HG02588 (cell line): ENCODE measurements around the gene ARID1B.
A peak's percentile ranks its signal among the peaks of the same experiment; 100 is the strongest.

ENCODE experiments used
- ATAC-seq: cut with Tn5 transposase; IDR thresholded peaks from one replicate; pipeline ENCODE4 v1.9.1; 2021; ENCODE audit warnings: mild to moderate bottlenecking, moderate library complexity; ENCODE audit not compliant: unreplicated experiment

Gene ARID1B

DNA sequence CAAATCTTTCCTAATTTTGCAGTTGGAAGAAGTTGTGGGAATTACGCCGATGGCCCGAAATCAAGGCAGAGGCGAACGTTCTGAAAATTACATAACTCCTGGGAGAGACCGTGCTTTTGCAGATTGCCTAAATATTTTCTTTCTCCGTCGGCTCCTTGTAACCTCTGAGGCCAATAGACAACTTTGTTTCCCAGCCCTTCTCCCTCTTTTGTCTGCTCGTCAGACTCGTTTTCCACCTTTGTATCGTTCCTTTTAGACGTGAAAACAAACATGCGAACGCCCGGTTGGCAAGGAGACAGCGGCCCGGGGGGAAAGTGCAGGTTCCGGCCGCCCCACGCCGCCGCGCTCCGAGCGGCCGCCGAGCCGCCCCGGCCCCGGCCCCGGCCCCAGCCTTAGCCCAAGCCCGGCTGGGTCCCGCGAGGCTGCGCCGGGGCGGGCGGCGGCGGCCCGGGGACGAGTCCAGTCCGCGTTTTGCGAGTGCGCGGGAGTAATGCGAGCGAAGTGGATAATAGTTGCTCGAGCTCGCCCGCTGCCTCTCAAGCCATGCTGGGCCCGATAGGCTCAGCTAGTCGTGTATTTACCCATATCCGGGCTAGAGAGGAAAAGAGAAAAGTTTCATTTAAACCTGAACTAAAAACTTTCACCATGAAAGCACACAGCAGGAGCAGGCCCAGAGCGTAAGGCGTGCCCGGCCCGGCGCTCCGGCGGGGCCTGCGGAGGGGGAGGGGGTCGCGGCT, at the start of gene ARID1B:
TSS of gene ARID1B (plus strand) at position 539 of the 737 bp plus-strand sequence. CDS start 303 bp downstream, outside the sequence.
- peak; percentile 48 for ATAC-seq

GRCh38 chr6:156727715-156728385, 49.3 kb upstream of the ARID1B start:
- no peak for ATAC-seq

GRCh38 chr6:156729248-156729647, 47.9 kb upstream of the ARID1B start:
- ATAC-seq = no peak

GRCh38 chr6:156731396-156731795, 45.8 kb upstream of the ARID1B start:
- no peak for ATAC-seq

DNA sequence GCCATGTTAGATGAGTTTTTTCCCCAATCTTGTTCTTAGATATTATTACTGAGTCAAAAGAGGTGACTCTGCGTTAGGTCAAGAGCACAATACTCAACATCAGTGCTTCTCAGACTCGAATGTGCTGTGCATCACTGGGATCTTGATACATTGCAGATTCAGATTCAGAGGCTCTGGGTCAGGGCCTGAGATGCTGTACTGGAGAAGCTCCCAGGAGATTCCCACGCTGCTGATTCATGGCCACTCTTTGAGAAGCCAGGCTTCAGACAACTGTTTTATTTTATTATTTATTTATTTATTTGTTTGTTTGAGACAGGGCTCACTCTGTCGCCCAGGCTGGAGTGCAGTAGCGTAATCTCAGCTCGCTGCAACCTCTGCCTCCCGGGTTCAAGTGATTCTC, 41.4 kb upstream of the ARID1B start:
- no peak for ATAC-seq

DNA sequence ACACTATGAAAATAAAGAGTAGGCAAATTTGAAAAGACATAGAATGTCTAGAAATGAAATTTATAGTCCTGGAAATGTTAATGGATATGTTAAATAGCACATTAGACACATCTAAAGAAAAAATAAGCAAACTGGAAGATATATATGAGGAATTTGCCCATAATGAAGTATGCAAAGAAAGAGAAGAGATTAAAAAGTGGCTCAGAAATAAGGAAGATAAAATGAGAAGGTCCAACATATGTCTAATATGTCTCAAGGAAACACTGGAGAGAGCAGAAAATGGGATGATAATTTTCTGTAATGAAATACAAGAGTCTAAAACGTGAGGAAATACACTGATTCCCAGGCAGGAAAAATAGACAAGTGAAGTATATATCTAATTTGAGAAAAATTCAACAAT, 36.6 kb upstream of the ARID1B start:
- ATAC-seq = no peak

DNA sequence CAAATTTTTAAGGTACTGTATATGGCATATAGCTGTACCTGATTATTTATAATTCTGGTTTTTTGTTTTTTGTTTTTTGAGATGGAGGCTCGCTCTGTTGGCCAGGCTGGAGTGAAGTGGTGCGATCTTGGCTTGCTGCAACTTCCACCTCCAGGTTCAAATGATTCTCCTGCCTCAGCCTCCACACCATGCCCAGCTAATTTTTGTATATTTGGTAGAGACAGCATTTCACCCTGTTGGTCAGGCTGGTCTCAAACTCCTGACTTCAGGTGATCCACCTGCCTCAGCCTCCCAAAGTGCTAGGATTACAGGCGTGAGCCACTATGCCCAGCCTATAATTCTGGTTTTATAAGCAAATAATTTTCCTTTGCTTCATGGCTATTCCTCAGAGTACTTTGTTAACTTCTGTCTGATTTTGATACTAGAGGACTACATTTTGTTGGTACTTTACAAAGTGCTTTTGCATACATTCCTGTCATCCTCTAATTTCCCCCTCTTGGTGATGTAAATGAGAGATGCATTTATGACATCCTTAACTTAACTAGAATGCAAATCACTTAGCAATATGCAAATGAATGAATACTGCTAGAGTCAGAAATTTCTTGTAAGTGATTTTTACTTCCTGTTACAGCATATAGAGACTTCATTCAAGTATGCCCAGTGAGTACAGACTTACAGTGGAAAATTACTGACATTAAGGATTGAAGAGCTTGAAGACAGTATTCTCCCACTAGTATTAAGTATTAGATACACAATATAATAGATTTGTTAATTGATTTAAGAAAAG, 35.7 kb upstream of the ARID1B start:
- ATAC-seq = no peak

- ATAC-seq = no peak
These were observed 29.5 kb upstream of the ARID1B start for GRCh38 chr6:156747715-156748114.

DNA sequence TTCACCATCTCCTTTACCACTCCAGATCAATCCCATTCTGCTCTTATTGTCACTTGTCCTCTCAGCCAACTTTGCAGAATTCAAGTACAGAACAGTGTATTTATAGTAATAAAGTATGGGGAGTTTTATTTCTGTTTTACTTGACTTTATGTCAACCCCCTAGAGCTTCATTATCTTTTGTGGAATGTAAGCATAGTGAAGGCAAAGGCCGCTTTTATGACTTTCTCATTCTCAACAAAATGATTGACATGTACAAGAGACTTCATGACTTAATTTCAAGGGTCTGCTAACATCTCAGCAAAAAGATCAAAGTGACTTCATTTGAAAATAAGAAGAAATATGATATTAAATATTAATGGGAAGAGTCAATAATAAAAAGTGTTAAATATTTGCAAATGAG, 28.7 kb upstream of the ARID1B start:
- no peak for ATAC-seq

- ATAC-seq = no peak
These were observed 24.4 kb upstream of the ARID1B start for GRCh38 chr6:156752666-156753301.

DNA sequence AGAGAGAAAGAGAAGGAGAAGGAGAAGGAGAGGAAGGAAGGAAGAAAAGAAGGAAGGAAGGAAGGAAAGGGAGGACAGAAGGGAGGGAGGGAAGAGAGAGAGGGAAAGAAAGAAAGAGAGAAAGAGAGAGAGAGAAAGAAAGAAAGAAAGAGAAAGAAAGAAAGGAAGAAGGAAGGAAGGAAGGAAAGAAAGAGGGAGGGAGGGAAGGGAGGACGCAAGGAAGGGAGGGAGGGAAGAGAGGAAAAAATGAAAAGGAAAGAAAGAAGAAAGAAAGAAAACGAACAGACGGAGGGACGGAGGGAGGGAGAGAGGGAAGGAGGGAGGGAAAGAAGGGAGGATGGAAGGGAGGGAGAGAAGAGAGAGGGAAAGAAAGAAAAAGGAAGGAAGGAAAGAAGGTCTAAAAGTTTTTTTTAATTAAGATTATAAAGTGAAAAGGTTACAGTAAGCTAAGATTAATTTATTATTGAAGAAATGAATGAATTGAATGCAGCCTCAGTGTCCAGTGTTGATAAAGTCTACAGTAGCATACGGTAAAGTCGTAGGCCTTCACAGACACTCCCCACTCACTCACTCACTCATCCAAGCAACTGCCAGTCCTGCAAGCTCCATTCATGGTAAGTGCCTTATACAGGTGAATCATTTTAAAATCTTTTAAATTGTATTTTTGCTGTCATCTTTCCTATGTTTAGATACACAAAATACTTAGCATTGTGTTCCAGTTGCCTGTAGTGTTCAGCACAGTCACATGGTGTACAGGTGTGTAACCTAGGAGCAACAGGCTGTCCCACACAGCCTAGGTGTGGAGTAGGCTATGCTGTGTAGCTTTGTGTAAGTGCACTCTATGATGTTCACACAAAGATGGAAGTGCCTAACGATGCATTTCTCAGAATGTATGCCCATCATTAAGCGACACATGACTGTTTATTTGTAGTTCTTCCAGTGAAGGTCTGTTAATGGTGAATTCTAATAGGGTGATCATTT, 20.3 kb upstream of the ARID1B start:
- no peak for ATAC-seq

DNA sequence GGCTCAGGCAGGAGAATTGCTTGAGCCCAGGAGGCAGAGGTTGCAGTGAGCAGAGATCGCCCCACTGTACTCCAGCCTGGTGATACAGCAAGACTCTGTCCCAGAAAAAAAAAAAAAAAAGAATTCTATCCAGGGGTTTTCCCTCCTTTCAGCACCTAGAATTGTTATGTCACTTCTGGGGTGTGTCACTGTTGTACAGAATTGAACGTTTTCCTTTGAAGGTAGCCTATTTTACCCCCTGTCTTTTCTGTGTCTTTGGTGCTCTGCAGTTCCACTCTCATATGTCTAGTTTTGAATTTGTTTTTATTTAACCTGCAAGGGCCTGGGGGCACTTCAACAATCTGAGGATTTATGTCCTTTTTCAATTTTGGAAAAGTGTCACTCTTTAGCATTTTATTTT, 19.3 kb upstream of the ARID1B start:
- no peak for ATAC-seq

DNA sequence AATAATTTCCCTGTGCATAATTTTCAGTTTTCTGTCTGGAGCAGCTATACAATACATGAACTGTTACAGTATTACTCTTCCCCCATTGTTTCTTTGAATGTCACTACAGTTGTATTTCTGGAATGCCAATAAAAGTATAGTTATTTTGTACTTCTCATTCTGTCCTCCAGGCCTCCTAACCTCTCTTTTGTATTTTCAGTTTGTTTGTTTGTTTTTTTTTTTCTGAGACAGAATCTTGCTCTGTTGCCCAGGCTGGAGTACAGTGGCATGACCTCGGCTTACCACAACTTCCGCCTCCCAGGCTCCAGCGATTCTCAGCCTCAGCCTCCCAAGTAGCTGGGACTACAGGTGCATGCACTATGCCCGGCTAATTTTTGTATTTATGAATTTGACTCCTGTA, 16.8 kb upstream of the ARID1B start:
- no peak for ATAC-seq

DNA sequence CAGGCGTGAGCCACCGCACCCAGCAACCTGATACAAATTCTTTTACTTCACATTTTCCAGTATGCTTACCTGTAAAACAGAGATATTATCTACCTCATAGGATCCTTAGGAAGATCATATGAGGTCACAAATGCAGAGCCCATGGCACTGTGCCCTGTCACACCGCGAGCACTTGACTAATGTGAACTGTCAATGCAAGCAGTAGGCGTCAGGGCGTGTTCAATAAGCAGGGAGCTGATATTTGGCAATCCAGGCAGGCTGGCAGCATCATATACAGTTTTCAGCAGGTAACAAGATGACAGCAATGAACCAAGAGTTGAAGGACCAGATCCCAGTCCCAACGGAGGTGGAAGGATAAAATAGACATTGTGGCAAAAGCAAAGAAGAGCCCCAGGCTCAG, 14.6 kb upstream of the ARID1B start:
- ATAC-seq = no peak

DNA sequence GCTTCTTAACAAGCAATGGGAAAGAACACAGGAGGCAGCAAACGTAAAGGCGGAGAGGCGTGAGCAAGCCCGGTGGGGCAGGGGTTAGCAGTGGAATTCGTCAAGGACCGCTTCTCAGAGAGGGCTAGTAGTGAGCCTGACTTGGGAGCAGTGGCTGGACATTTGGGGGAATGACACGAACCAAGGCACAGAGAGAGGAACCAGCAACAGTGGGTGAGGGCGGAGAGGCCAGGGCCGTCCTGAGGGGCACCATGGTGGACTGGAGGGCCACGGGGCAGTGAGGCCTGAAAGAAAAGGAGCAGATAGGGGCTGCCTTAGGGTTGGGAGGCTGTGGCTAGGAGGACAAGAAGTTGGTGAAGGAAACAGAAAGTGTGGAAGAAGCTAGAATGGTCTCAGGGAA, 12.1 kb upstream of the ARID1B start:
- ATAC-seq = no peak

DNA sequence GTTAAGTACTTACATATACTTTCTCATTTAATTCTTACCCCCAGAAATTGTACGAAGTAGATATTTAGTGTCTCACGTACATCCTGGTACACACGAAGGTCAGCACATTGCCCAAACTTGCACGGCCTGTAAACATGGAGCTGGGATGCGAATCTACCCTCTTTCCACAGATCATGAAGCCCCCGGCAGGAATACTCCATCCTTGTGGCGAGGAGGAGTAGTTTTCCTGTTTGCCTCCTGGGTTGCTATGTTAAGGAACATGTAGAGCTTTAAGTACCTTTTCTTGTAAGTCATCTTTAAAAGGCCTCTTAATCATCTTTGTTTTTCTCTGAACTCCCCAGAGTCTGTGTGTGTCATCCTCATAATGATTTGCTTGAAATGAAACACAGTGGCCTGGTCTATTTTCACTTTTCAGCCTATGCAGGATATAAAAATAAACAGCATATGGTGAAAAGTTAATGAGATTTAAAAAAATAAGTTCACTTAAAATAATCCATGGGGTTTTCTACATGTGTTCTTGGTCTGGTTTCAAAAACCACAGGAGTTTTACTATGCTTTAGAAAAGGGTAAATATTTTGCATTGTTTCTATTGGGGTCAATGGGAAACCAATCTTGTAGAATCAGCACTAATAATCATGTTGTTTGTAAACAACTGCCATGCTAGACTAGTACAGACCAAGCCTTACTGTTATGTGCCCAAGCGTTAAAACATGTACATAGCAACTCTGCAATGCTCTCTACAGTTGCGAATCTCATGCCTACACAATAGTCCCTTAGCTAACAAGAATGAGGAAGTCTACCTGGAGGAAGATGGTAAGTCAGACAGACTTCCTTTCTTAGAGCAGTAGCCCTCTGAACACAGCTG, 9.3 kb upstream of the ARID1B start:
- ATAC-seq = peak; percentile 87

DNA sequence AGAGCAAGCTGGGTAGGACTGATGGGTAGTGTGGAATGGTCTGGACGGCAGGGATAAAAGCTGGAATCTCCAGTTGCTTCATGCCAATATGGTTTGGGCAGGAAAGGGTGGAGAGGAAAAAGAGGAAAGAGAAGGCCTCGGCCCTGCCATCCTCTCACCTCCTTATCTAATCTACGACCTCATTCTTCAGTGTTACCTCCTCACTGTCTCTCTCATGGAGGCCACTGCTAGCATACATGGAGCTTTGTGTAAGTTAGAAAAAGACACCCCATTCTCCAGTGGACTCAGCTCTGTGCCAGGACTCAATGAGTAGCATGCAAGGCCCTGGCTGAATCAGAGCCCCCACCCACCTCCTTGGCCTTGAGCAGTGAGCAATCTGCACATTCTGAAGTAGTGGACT, 6.1 kb upstream of the ARID1B start:
- no peak for ATAC-seq

DNA sequence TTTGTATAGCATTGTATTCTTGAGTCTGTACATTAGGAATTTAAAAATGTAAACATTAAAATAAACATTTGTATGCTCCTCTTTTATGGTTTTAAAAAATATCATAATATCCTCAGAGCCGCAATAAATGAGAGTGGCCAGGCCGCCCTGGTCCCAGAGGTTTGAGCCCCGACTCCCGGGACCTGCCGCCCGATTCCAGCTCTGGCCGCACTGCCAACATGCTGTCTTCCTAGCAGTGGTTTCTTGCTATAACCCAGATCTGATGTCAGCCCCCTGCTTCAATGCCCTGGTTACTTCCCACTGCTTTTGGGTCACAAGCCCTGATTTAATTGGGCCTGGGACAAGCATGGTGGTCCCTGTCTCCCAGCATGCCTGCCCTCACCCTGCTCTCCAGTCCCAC, 5.4 kb upstream of the ARID1B start:
- ATAC-seq = no peak

DNA sequence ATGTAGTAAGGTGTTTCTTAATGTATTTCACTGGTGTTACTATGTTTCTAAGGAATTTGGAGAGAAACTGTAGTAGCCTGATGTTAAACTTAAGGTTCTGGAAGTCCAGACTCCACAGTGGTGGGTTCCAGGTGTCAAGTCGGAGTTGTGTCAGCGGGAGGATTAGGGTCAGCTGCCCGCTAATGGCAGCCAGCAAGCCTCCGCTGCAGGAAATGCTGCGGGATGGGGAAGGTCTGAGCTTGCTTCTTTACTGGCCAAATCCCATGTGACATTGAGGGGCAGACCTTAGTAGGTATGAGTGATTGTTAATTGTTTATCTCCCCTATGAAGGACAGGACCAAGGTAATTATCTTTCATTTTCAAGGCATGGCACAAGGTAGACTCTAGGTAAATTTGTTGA, 3.7 kb upstream of the ARID1B start:
- no peak for ATAC-seq
